Endothelial cell of umbilical vein (primary cell): ENCODE measurements around the gene GDNF. TPM values are rescaled to one million over a fixed set of nuclear protein-coding genes. Genes with fewer than 3 reads are reported as not detected.

Experiments used
- BruUV-seq: library from RNA; stranded (reverse); fragments of 400-500 nt; replicated peaks from 2 replicates; lab custom pipeline; 2021; lab: Mats Ljungman, UMichigan
- CTCF ChIA-PET: fragments of 300-600, 350-600 bp; sonication (Branson Sonifier 250); formaldehyde crosslinking; loops from one replicate; lab custom pipeline; 2021; ENCODE audit warnings: antibody characterized with exemption, inconsistent platforms; lab: Charles Lee
- POLR2A ChIA-PET: fragments of 300-600, 350-600 bp; sonication (Branson Sonifier 250); formaldehyde crosslinking; loops from one replicate; lab custom pipeline; 2021; ENCODE audit warnings: antibody characterized with exemption, inconsistent platforms; lab: Charles Lee
- DNase-seq: peaks from one replicate; pipeline ENCODE4 v3.0.0-alpha.2; 2011; ENCODE audit warnings: low read depth, low spot score
- FAIRE-seq: peaks from 2 replicates; lab custom pipeline; 2011; peaks lifted over from hg19 to GRCh38; lab: Jason Lieb, UNC
- H2AFZ ChIP-seq: 2 replicates; pipeline ENCODE4 v1.6.0; 2012; ENCODE audit warnings: low read depth, low read length, control low read depth, inconsistent platforms
- H3K27ac ChIP-seq: 2 replicates; pipeline ENCODE4 v1.5.1; 2011; ENCODE audit warnings: low read depth, mild to moderate bottlenecking, control low read depth, low read length, moderate library complexity; ENCODE audit not compliant: insufficient read depth
- H3K27me3 ChIP-seq, 2 experiments: 2 replicates each; pipeline versions ENCODE4 v1.6.0 to v1.6.1; 2011; ENCODE audit warnings: low read length in 2 of 2, mixed read lengths in 1 of 2; ENCODE audit not compliant: control insufficient read depth in 2 of 2, insufficient read depth in 2 of 2
- H3K36me3 ChIP-seq, 2 experiments: 2 replicates in 1 of 2; 3 replicates in 1 of 2; pipeline ENCODE4 v1.5.1; 2011; ENCODE audit warnings: low read length in 2 of 2, mild to moderate bottlenecking in 1 of 2, moderate library complexity in 1 of 2; ENCODE audit not compliant: control insufficient read depth in 2 of 2, insufficient read depth in 2 of 2; ENCODE audit errors: extremely low read depth in 1 of 2
- H3K4me1 ChIP-seq: 3 replicates; pipeline ENCODE4 v1.5.1; 2011; ENCODE audit warnings: mild to moderate bottlenecking, low read length; ENCODE audit not compliant: control insufficient read depth, insufficient read depth; ENCODE audit errors: extremely low read depth
- H3K4me2 ChIP-seq: 2 replicates; pipeline ENCODE4 v1.6.1; 2011; ENCODE audit warnings: low read length, control low read depth, mixed read lengths; ENCODE audit not compliant: insufficient read depth
- H3K4me3 ChIP-seq, 3 experiments: fragments of 200-600 bp in 1 of 3; sonication (generic), shearing (Covaris generic) in 1 of 3; replicated peaks in 1 of 3; 2 replicates each; pipeline ENCODE4 v1.5.1; 2011 to 2016; ENCODE audit warnings: control low read depth in 3 of 3, low read length in 3 of 3, mild to moderate bottlenecking in 2 of 3, inconsistent platforms in 1 of 3, low read depth in 1 of 3, moderate library complexity in 1 of 3; ENCODE audit not compliant: insufficient read depth in 1 of 3
- H3K79me2 ChIP-seq: 2 replicates; pipeline ENCODE4 v1.6.0; 2012; ENCODE audit warnings: low read length, inconsistent platforms; ENCODE audit not compliant: control insufficient read depth, insufficient read depth
- H3K9ac ChIP-seq: replicated peaks from 2 replicates; pipeline ENCODE3; 2011; ENCODE audit warnings: low read length, control low read depth; ENCODE audit not compliant: insufficient read depth; ENCODE audit errors: extremely low read depth
- H3K9me1 ChIP-seq: replicated peaks from 3 replicates; pipeline ENCODE4 v1.6.0; 2011; ENCODE audit warnings: mild to moderate bottlenecking, low read length; ENCODE audit not compliant: control insufficient read depth, insufficient read depth; ENCODE audit errors: extremely low read depth
- H3K9me3 ChIP-seq: replicated peaks from 2 replicates; pipeline ENCODE4 v1.5.1; 2012; ENCODE audit warnings: low read length, inconsistent platforms; ENCODE audit not compliant: control insufficient read depth, insufficient read depth
- H4K20me1 ChIP-seq: replicated peaks from 2 replicates; pipeline ENCODE3; 2011; ENCODE audit warnings: mild to moderate bottlenecking, low read length; ENCODE audit not compliant: control insufficient read depth, insufficient read depth; ENCODE audit errors: extremely low read depth
- EZH2 ChIP-seq: IDR thresholded peaks from 2 replicates; pipeline ENCODE4 v1.6.1; 2012; ENCODE audit warnings: borderline replicate concordance, low read depth, mild to moderate bottlenecking, moderate library complexity, low read length, inconsistent platforms; ENCODE audit not compliant: severe bottlenecking
- FOS ChIP-seq: IDR thresholded peaks from 2 replicates; pipeline ENCODE4 v1.6.1; 2011; ENCODE audit warnings: mild to moderate bottlenecking, low read length, moderate library complexity, borderline replicate concordance; ENCODE audit not compliant: insufficient read depth
- GATA2 ChIP-seq: IDR thresholded peaks from 2 replicates; pipeline ENCODE4 v1.7.0; 2011; ENCODE audit warnings: low read depth, mild to moderate bottlenecking, moderate library complexity, mixed read lengths, low read length; ENCODE audit not compliant: insufficient read length, insufficient read depth
- JUN ChIP-seq: IDR thresholded peaks from 2 replicates; pipeline ENCODE4 v1.6.1; 2011; ENCODE audit warnings: borderline replicate concordance, low read depth; ENCODE audit not compliant: insufficient read length, insufficient read depth
- MYC ChIP-seq: IDR thresholded peaks from one replicate; pipeline ENCODE4 v1.6.1; 2011; ENCODE audit warnings: mild to moderate bottlenecking, low read depth, low read length
- POLR2A ChIP-seq: IDR thresholded peaks from 2 replicates; pipeline ENCODE4 v1.6.1; 2012; ENCODE audit warnings: low read depth, mild to moderate bottlenecking, control low read depth, low read length
- POLR2AphosphoS5 ChIP-seq: IDR thresholded peaks from 2 replicates; pipeline ENCODE4 v1.6.1; 2012; ENCODE audit warnings: low read depth, mild to moderate bottlenecking, control low read depth, low read length, moderate library complexity; ENCODE audit not compliant: insufficient read depth
- dilution Hi-C: fragments of 300-500 bp; cut with MboI; formaldehyde crosslinking; loops from one replicate; pipeline ENCODE4 v1.15.0; 2019; ENCODE audit warnings: low sequenced_read_pairs; ENCODE audit not compliant: extremely low pct_ligation_motif_present
- intact Hi-C: fragments of 100-400 bp; cut with micrococcal nuclease; formaldehyde crosslinking; loops from one replicate; pipeline ENCODE4 v1.10.0; 2022
- polyA plus RNA-seq, 4 experiments: library from polyadenylated mRNA; depleted of rRNA in 3 of 4; stranded (reverse) in 3 of 4; unstranded in 1 of 4; fragments of >200 nt; gene quantifications; 2 replicates each; pipeline versions ENCODE4 v1.2.1 to v1.2.3, GENCODE V29; 2011 to 2012; ENCODE audit warnings: missing spikeins in 1 of 4
- total RNA-seq: library from RNA; stranded (reverse); gene quantifications from 2 replicates; pipeline ENCODE4 v1.2.3, GENCODE V29; 2021
- TF ChIP-seq, protein P1 (sequence below), 2 donors: IDR thresholded peaks; 1 replicate in 1 of 2; 2 replicates in 1 of 2; pipeline ENCODE4 v1.5.1; 2011; ENCODE audit warnings: low read length in 2 of 2, mild to moderate bottlenecking in 2 of 2, moderate library complexity in 2 of 2, control low read depth in 1 of 2, inconsistent platforms in 1 of 2, low read depth in 1 of 2; ENCODE audit not compliant: insufficient read depth in 1 of 2; ENCODE audit errors: extremely low read depth in 1 of 2
- TF ChIP-seq, protein P2 (sequence below): IDR thresholded peaks from 2 replicates; pipeline ENCODE4 v1.6.1; 2011; ENCODE audit not compliant: insufficient read depth, insufficient read length

GDNF gene
- total and polyA plus RNA-seq, 2 donors (not counting 3 experiments of a cell fraction or from before 2014, with no cell fraction given), result not detected

DNA sequence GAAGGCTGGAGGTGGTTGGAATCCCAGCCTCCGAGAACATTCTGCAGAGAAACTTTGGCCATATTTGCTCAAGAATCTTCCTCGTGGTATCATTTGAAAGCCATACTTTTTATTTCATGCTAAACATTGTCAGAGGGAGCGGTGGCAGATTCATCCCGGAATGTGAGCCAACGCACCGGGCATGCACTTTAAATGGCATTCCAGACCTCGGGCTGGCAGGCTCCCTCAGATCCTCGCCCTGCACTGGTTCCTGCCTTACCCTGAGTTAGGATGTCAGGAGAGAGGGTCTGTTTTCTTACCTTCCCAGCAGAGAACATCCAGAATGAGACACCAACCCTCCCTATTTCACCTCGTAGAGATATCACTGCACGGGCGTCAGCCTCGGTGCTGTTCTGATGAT lies 33.8 kb downstream of the GDNF start:
- DNase-seq, result no peak
- intact Hi-C loops (no loop called here), dilution Hi-C loops (no loop called here)
- no peaks in the 10 kb centered on the region for H3K4me1 ChIP-seq
- no peak overlapping the region for H3K9ac ChIP-seq
- H3K9me1 ChIP-seq, result no peaks in the 10 kb centered on the region
- H3K9me3 ChIP-seq, result no peaks in the 10 kb centered on the region
- BruUV-seq, result no TSS peak
- no peak overlapping the region for H2AFZ ChIP-seq
- H3K27me3 ChIP-seq, result peaks cover 5 to 6% of the 10 kb centered on the region in 2 experiments
- H4K20me1 ChIP-seq, result no peaks in the 10 kb centered on the region
- ChIA-PET POLR2A (no interaction called here), CTCF (no interaction called here)
- no peak overlapping the region for H3K4me2 ChIP-seq
- no peak overlapping the region for H3K27ac ChIP-seq
- no peaks in the 10 kb centered on the region for H3K36me3 ChIP-seq
- no peak for FAIRE-seq
- no peak overlapping the region for H3K4me3 ChIP-seq
- H3K79me2 ChIP-seq, result no peaks in the 10 kb centered on the region
- TF ChIP-seq POLR2A (no peak), EZH2 (no peak), MYC (no peak), POLR2AphosphoS5 (no peak), FOS (no peak), GATA2 (no peak), JUN (no peak)
- TF ChIP-seq, protein P1, sequence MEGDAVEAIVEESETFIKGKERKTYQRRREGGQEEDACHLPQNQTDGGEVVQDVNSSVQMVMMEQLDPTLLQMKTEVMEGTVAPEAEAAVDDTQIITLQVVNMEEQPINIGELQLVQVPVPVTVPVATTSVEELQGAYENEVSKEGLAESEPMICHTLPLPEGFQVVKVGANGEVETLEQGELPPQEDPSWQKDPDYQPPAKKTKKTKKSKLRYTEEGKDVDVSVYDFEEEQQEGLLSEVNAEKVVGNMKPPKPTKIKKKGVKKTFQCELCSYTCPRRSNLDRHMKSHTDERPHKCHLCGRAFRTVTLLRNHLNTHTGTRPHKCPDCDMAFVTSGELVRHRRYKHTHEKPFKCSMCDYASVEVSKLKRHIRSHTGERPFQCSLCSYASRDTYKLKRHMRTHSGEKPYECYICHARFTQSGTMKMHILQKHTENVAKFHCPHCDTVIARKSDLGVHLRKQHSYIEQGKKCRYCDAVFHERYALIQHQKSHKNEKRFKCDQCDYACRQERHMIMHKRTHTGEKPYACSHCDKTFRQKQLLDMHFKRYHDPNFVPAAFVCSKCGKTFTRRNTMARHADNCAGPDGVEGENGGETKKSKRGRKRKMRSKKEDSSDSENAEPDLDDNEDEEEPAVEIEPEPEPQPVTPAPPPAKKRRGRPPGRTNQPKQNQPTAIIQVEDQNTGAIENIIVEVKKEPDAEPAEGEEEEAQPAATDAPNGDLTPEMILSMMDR (IDR thresholded peaks at IDR 0.05; ENCODE audit: extremely low read depth in 1 of 2, insufficient read depth in 1 of 2, low read depth in 1 of 2, low read length in 2 of 2), result no peak
- TF ChIP-seq, protein P2, sequence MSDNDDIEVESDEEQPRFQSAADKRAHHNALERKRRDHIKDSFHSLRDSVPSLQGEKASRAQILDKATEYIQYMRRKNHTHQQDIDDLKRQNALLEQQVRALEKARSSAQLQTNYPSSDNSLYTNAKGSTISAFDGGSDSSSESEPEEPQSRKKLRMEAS, result no peak
